ENCODE data around the gene CYP1A2.
"Not testable (repeated sequence)": the region's sequence is repeated elsewhere in the genome, so short reads cannot be mapped to it uniquely, and the experiment has no call there.

Gene CYP1A2

GRCh38 chr15:74776821-74777768 lies 28.4 kb downstream of the CYP1A2 start:
- DNase-seq (ENCODE audit: low spot score): peak; percentile 83

- no peak for DNase-seq (ENCODE audit: low spot score)
These were observed 29.3 kb downstream of the CYP1A2 start for GRCh38 chr15:74777769-74778598.

- DNase-seq (ENCODE audit: low spot score): no peak
These were observed 29.9 kb downstream of the CYP1A2 start for GRCh38 chr15:74778599-74778970.

GRCh38 chr15:74779162-74779648 lies 30.6 kb downstream of the CYP1A2 start:
- no peak for DNase-seq (ENCODE audit: low spot score)

- peak; percentile 66 for DNase-seq (ENCODE audit: low spot score)
These were observed 32.1 kb downstream of the CYP1A2 start for GRCh38 chr15:74780523-74781430.

GRCh38 chr15:74781431-74782258 lies 33.0 kb downstream of the CYP1A2 start, which contains the start of gene CSK:
CSK (plus strand) TSS chr15:74782080; CDS start chr15:74798298, 16,218 bp downstream.
- DNase-seq (ENCODE audit: low spot score): peak; percentile 78

GRCh38 chr15:74782259-74783071 lies 33.8 kb downstream of the CYP1A2 start:
- peak; percentile 68 for DNase-seq (ENCODE audit: low spot score)

GRCh38 chr15:74783072-74783807 lies 34.6 kb downstream of the CYP1A2 start:
- DNase-seq (ENCODE audit: low spot score): no peak

GRCh38 chr15:74783808-74784175 lies 35.1 kb downstream of the CYP1A2 start:
- DNase-seq (ENCODE audit: low spot score): no peak

- no peak for DNase-seq (ENCODE audit: low spot score)
These were observed 36.0 kb downstream of the CYP1A2 start for GRCh38 chr15:74784426-74785193.

- DNase-seq (ENCODE audit: low spot score): peak; percentile 54
These were observed 36.8 kb downstream of the CYP1A2 start for GRCh38 chr15:74785194-74786032.

GRCh38 chr15:74786081-74786480 lies 37.4 kb downstream of the CYP1A2 start:
- not testable (repeated sequence) for DNase-seq (ENCODE audit: low spot score)

GRCh38 chr15:74786551-74787165 lies 38.0 kb downstream of the CYP1A2 start:
- DNase-seq (ENCODE audit: low spot score): no peak

- peak; percentile 90 for DNase-seq (ENCODE audit: low spot score)
These were observed 38.8 kb downstream of the CYP1A2 start for GRCh38 chr15:74787251-74788041.

- no peak for DNase-seq (ENCODE audit: low spot score)
These were observed 39.5 kb downstream of the CYP1A2 start for GRCh38 chr15:74788042-74788682.

Measured in CD4-positive, alpha-beta T cell treated with Interleukin-6 at 100 ng/mL for 8 hours (primary cell).